Hematopoietic multipotent progenitor cell treated with erythropoietin and hydrocortisone succinate and interleukin-3 and kit ligand, for 15 days (in vitro differentiated cells): ENCODE data around the gene TENM4.

Experiments
- DNase-seq: peaks from one replicate; pipeline ENCODE4 v3.0.0-alpha.2; 2015; ENCODE audit warnings: low spot score

Gene TENM4

GRCh38 chr11:78737891-78738290, 702.9 kb downstream of the TENM4 start:
- DNase-seq, result no peak

GRCh38 chr11:78737301-78737700, 703.5 kb downstream of the TENM4 start:
- no peak for DNase-seq

GRCh38 chr11:78735711-78736110, 705.1 kb downstream of the TENM4 start:
- no peak for DNase-seq

- no peak for DNase-seq
Measured at GRCh38 chr11:78733031-78733430, 707.8 kb downstream of the TENM4 start.

DNA sequence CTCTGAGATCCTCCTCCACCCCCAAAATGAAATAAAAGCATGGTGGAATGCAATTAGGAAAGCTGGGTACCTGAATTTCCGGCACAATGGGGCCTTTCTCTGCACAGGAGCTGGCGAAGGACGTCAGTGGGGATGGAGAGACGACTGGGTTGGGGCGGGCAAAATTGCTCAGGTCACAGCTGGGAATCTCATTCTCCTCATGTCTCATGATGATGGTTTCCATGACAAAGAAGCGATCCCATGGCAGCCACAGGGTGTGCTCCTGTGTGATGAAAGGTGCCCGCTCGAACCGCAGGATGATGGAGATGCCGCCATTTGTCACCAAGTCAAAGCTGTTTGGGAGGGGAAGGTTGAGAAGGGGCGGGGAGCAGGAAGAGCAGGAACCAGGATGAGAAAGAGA, 708.6 kb downstream of the TENM4 start:
- DNase-seq, result no peak

DNA sequence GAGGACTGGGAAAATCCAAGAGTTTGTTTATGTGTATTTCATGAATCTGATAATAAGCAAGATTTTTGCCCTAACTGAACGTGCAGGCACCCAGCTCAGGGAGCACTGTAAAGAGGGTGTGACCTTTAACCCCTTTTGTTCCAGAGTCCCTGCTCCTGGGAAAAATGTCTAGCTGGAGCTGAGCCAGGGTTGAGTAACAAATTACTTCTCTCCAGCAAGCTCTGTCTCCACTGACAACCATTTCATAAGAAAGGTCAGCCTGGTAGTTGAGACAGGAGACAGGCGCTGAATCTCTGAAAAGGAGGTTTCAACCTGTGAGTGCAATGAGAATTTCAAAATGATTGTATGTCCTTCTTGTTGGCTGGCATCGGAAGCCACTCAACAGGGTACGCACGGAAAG, 709.8 kb downstream of the TENM4 start:
- no peak for DNase-seq

GRCh38 chr11:78730267-78730824, 710.5 kb downstream of the TENM4 start:
- no peak for DNase-seq

DNA sequence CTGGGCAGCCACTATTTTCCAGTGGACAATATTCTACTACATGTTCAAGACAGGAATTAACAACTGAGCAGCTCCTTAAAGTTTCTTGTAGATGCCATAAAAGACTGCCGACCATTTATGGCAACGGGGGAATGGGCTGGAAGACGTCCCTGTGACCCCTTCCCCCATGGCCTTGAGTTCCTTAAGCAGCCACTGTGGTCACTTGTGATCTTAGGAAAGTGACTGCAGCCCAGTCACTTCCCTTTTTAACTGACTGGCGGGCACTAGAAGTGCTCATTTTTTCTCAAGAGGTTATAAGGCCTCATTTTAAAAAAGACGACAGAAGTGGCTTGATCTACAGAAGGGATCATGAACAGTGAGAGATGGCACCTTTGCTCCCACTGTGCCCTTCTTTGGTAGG, 713.0 kb downstream of the TENM4 start:
- no peak for DNase-seq

DNA sequence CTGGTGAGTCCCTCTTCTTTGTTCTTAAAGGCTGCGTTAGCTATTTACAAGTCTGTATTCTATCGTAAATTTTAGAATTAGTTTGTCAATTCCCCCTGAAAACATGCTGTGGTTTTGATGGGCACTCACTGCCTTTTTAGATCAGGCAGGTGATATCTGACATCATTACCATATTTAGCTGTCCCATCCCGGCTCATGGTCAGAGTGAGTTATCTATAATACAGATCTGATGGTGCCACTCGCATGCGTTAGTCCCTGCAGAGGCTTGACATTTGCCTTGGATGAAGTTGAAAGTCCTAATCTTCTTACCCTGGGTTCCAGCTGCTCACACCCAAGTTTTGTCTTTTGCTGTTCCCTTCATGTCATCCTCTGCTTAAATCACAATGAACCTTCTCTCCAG, 715.6 kb downstream of the TENM4 start:
- no peak for DNase-seq

GRCh38 chr11:78722786-78723185, 718.0 kb downstream of the TENM4 start:
- DNase-seq, result no peak

DNA sequence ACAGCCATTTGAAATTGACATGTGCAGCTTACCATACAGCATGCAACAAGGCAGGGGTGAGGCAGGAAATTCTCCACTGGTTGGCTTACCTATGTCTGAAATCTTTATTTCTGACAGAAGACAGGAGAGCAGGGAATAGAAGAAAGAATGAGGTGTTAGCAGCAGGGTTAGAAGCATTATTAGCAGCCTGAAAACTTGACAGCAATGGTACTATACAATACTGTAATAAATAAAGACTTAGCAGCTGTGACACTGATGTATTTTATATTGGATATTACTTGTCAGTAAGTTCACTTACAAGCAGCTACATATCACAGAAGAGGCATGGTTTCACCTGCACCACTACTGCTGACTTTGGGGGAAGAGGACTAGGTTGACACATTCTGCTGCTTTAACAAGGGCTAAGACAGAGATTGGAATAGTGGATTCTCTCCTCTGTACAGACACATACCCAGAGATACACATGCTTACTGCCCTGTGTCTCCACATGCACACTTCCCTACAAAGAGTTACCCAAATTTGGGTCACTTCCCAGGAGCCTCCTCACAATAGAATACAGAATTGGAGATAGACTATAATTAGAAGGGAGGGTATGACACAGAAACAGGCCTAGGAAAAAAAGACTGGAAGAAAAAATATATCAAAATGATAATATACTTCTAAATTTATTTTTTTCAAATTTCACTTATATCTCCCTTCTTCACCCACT, 720.4 kb downstream of the TENM4 start:
- no peak for DNase-seq

DNA sequence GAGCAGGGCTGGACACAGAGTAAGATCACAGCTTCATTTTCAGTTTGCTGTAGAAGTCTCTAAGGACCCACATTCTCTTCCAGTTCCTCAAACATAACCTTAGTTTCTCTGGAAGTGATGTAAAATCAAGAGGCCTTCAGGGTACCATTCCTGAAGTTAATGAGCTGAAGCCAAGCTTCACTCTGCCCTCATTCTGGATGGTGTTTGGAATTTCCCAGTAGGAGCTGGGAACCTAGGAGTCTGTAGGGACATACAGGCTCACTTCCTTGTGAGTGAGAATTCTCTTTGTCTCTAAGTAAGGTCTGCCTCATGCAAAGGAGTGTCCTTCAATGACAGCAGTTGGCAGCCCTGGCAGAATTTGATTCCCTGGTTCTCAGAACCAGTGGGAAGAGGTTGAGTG, 723.8 kb downstream of the TENM4 start:
- DNase-seq, result no peak

DNA sequence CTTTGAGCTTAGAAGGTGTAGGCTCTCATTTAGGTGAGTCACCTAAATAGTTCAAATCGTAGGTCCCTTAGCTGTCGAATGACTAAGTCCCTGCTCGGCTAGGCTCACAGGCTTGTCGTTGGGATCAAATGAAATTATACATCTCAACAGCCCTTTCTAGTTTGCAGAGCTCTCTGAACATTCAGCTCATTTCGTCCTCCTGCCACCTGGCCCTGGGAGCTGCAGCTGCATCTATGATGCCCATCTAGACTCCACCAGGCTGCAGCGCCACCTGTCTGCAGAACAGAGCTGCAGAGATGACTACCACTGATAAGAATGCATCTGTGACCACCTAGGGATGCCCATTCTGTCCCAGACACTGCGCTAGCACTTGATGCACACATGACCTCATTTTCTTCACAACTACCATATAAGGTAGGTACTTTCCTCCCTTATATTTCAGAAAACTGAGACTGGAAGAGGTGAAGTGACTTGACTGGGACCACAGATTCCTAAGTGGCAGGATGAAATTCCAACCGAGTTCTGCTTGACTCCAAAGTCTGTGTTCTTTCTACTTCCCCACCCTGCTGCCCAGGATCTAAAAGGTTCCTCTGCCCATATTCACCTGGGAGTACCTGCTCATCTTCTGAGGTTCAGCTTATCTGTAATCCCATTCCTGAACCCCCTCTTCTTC, 725.1 kb downstream of the TENM4 start:
- peak; percentile 21 for DNase-seq

DNA sequence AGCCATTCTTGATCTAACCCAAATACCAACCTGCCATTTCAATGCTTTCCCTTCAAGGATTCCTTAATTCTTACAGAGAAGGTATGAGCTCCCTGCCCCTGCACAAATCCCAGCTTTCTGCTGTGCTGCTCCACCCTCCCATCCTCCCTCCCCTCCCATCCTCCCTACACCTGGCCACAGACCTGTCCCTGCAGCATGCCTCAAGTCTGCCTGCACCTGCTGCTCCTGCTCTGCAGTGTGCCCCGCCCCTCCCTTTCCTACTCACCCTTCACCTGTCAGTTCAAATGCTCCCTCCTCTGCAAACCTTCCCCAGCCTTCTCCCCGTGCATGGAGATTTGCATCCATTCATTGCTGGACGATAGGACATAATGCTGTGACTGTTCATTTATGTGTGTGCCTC, 726.3 kb downstream of the TENM4 start:
- DNase-seq, result no peak

GRCh38 chr11:78711735-78712134, 729.1 kb downstream of the TENM4 start:
- DNase-seq, result no peak

DNA sequence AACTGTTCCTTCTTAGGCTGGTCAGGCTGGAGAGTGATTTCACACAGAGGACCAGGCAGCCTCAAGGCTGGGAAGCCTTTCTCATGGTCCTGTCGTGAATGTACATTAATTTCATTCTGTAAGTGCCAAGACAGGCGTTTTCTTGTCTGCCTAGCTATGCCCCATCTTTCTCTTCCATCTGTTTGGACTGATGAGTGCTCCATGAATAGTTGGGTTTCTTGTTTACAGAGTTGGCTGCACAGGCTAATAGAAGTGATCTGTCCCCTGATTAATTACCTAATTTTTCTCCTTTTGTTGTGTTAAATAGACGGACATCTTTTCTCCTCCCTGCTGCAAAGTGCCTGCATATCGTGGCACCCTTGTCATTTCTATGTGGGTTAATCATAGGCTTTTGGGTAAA, 730.4 kb downstream of the TENM4 start:
- DNase-seq, result no peak

GRCh38 chr11:78708388-78708787, 732.4 kb downstream of the TENM4 start:
- no peak for DNase-seq

DNA sequence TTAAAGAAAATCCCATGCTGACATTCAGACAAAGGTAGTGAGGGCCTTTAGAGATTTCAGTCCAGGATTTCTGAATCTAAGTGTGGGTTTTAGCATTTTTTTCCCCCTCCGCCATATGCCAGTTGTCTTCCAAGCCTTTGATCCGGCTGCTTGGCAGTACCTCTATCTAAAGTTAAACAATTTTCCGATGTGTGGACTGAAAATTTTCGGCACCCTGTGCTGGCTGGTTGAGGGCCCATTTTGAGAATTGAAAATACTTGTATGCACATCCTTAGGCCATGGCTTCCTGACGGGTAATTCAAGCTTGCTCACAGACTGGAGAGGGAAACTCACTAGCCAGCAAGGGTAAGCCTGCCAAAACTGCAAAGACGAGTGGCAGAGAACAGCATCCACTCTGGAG, 734.3 kb downstream of the TENM4 start:
- DNase-seq, result no peak

GRCh38 chr11:78704811-78705210, 736.0 kb downstream of the TENM4 start:
- DNase-seq, result no peak

GRCh38 chr11:78699609-78700135, 741.2 kb downstream of the TENM4 start:
- no peak for DNase-seq

- DNase-seq, result no peak
Measured at GRCh38 chr11:78698612-78699011, 742.2 kb downstream of the TENM4 start.

GRCh38 chr11:78696177-78696576, 744.7 kb downstream of the TENM4 start:
- DNase-seq, result no peak

GRCh38 chr11:78694152-78694551, 746.7 kb downstream of the TENM4 start:
- DNase-seq, result no peak
